K562 (cell line): ENCODE measurements around the gene CMBL. TPM values are rescaled to one million over a fixed set of nuclear protein-coding genes. Genes with fewer than 3 reads are reported as not detected.

Source experiments
- ETV6 ChIP-seq, 3 experiments: fragments of 150-350 bp in 1 of 3; sonication (generic) in 1 of 3; formaldehyde crosslinking in 1 of 3; IDR thresholded peaks; 2 replicates each; pipeline versions ENCODE4 v1.6.1 to v1.8.0; 2014 to 2022; ENCODE audit warnings: borderline replicate concordance in 2 of 3, low read depth in 2 of 3, antibody characterized with exemption in 1 of 3, low read length in 1 of 3, mild to moderate bottlenecking in 1 of 3, missing genetic modification reagents in 1 of 3
- RAD51 ChIP-seq: fragments of 450-650 bp; IDR thresholded peaks from 2 replicates; pipeline ENCODE4 v1.7.1; 2016; ENCODE audit warnings: low read depth, mild to moderate bottlenecking, borderline replicate concordance
- ZC3H4 ChIP-seq: sonication (generic); formaldehyde crosslinking; IDR thresholded peaks from 2 replicates; pipeline ENCODE4 v1.9.0; 2021; ENCODE audit warnings: missing genetic modification reagents, borderline replicate concordance
- ZNF274 ChIP-seq: IDR thresholded peaks from 2 replicates; pipeline ENCODE4 v1.6.1; 2011; ENCODE audit warnings: low read depth, mild to moderate bottlenecking, low read length, moderate library complexity, borderline replicate concordance
- ZNF696 ChIP-seq: fragments of 250-450 bp; sonication (Bioruptor Pico); conservative IDR thresholded peaks from 2 replicates; pipeline ENCODE4 v1.4.0; 2020; ENCODE audit warnings: mild to moderate bottlenecking, moderate library complexity
- ZNF76 ChIP-seq: fragments of 250-450 bp; sonication (Bioruptor Pico); IDR thresholded peaks from 2 replicates; pipeline ENCODE4 v1.4.0; 2020; ENCODE audit warnings: mild to moderate bottlenecking, moderate library complexity, borderline replicate concordance
- ZNF764 ChIP-seq: fragments of 250-450 bp; sonication (Bioruptor Pico); IDR thresholded peaks from 2 replicates; pipeline ENCODE4 v1.4.0; 2020; ENCODE audit warnings: low read depth, mild to moderate bottlenecking, moderate library complexity
- polyA plus RNA-seq, 8 experiments: library from polyadenylated mRNA; depleted of rRNA in 4 of 8; stranded (reverse) in 5 of 8; unstranded in 3 of 8; fragments of >200 nt; fragmentation: Nextera tagmentation in 2 of 8; fragmentation: Illumina TruSeq in 1 of 8; extraction: Ambion mirVana in 2 of 8; extraction: Trizol in 1 of 8; gene quantifications; 2 replicates each; pipeline versions ENCODE4 v1.2.1 to v1.2.3, GENCODE V29; 2011 to 2014; ENCODE audit warnings: inconsistent platforms in 1 of 8, missing spikeins in 1 of 8
- total RNA-seq, 7 experiments: library from RNA; depleted of rRNA in 6 of 7; stranded (reverse); fragments of >200 nt in 6 of 7; fragmentation: Illumina TruSeq in 2 of 7; extraction: Trizol in 2 of 7; gene quantifications; 2 replicates each; pipeline versions ENCODE4 v1.2.1 to v1.2.3, GENCODE V29; 2011 to 2021; ENCODE audit warnings: low replicate concordance in 1 of 7
- TF ChIP-seq, protein P1 (sequence below): IDR thresholded peaks from 2 replicates; pipeline ENCODE4 v1.6.1; 2011; ENCODE audit not compliant: insufficient read length; ENCODE audit errors: extremely low read depth
- TF ChIP-seq, protein P2 (sequence below): fragments of 250-450 bp; sonication (Bioruptor Pico); IDR thresholded peaks from 2 replicates; pipeline ENCODE4 v1.8.0; 2021; ENCODE audit warnings: borderline replicate concordance, mild to moderate bottlenecking, moderate library complexity; ENCODE audit not compliant: poor library complexity, severe bottlenecking
- TF ChIP-seq, protein P3 (sequence below), 2 experiments: fragments of 150-350 bp in 1 of 2; IDR thresholded peaks; 2 replicates each; pipeline ENCODE4 v1.6.1; 2012 to 2016; ENCODE audit warnings: low read depth in 2 of 2, low read length in 2 of 2, mild to moderate bottlenecking in 1 of 2, moderate library complexity in 1 of 2

The CMBL gene
- total and polyA plus RNA-seq, 9 of the 15 experiments (the other 6 are each of a cell fraction or from before 2014, with no cell fraction given) = 22.6 to 192 (median 71.1) TPM

DNA sequence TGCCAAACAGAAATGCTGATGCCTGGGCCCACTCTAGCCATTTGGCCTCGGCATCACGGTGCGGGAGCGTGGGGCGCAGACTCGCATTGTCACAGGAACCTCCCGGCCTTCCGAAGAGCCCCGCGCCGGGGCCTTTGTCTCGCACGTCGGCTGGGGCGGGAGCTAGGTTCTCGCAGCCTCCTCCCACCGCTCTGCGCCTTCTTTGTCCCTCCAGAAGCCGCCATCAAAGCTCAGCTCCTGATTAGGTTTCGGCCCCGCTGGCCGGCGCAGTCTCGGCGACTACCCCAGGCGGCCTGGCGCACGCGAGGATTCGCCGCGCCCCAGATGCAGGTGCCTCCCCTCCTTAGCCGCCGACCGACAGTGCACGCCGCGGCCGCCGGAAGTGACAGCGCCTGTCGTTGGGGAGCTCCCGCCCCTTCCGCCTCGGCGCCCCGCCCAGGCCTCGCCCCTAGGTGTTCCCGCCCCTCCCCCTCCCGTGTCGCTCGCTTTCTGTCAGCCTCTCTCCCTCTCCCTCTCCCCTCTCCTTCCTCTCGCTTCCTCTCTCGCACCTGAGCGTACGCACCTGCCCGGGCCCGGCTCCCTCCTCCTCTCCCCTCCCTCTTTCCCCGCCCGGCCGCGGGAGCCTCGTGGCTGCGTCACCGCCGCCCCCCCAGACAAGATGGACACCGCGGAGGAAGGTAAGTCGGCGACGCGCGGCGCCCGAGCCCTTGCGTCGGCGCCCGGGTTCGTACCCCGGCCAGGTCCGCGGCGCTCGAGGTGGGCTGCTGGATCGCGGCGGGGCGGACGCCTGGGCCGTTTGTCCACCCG, 45.7 kb upstream of the CMBL start, which contains the start of gene MARCHF6 (continued):
- no peak for TF ChIP-seq ZNF76 (CRISPR knock-in tag)
- no peak for TF ChIP-seq ZNF274
- peak; percentile 75; the same call in 1 of the 2 replicates for TF ChIP-seq ZC3H4 (CRISPR knock-in tag)
- TF ChIP-seq ETV6 (IDR thresholded peaks at IDR 0.05; ENCODE audit: borderline replicate concordance in 1 of 2, low read depth in 2 of 2, low read length in 1 of 2) = peak in 1 of 2 experiments; percentile 34; a peak in 2 of 4 replicates
- TF ChIP-seq ETV6 (CRISPR knock-in tag; IDR thresholded peaks at IDR 0.05; ENCODE audit: borderline replicate concordance) = peak; percentile 80; the same call in 1 of the 2 replicates
- 0 out of 2 replicates have a peak, but pooled peaks have one; percentile 47 for TF ChIP-seq RAD51
- no peak for TF ChIP-seq ZNF764 (CRISPR knock-in tag)
- TF ChIP-seq, protein P1, sequence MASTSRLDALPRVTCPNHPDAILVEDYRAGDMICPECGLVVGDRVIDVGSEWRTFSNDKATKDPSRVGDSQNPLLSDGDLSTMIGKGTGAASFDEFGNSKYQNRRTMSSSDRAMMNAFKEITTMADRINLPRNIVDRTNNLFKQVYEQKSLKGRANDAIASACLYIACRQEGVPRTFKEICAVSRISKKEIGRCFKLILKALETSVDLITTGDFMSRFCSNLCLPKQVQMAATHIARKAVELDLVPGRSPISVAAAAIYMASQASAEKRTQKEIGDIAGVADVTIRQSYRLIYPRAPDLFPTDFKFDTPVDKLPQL = no peak
- TF ChIP-seq ZNF696 (CRISPR knock-in tag) = no peak
- TF ChIP-seq, protein P2, sequence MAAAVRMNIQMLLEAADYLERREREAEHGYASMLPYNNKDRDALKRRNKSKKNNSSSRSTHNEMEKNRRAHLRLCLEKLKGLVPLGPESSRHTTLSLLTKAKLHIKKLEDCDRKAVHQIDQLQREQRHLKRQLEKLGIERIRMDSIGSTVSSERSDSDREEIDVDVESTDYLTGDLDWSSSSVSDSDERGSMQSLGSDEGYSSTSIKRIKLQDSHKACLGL (CRISPR knock-in tag) = peak; percentile 67
- TF ChIP-seq, protein P3, sequence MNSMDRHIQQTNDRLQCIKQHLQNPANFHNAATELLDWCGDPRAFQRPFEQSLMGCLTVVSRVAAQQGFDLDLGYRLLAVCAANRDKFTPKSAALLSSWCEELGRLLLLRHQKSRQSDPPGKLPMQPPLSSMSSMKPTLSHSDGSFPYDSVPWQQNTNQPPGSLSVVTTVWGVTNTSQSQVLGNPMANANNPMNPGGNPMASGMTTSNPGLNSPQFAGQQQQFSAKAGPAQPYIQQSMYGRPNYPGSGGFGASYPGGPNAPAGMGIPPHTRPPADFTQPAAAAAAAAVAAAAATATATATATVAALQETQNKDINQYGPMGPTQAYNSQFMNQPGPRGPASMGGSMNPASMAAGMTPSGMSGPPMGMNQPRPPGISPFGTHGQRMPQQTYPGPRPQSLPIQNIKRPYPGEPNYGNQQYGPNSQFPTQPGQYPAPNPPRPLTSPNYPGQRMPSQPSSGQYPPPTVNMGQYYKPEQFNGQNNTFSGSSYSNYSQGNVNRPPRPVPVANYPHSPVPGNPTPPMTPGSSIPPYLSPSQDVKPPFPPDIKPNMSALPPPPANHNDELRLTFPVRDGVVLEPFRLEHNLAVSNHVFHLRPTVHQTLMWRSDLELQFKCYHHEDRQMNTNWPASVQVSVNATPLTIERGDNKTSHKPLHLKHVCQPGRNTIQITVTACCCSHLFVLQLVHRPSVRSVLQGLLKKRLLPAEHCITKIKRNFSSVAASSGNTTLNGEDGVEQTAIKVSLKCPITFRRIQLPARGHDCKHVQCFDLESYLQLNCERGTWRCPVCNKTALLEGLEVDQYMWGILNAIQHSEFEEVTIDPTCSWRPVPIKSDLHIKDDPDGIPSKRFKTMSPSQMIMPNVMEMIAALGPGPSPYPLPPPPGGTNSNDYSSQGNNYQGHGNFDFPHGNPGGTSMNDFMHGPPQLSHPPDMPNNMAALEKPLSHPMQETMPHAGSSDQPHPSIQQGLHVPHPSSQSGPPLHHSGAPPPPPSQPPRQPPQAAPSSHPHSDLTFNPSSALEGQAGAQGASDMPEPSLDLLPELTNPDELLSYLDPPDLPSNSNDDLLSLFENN (IDR thresholded peaks at IDR 0.05; ENCODE audit: low read depth in 2 of 2, low read length in 2 of 2) = peak in 1 of 2 experiments; percentile 37; a peak in 1 of 4 replicates
